ENCODE data around the gene ATF6.

DNA sequence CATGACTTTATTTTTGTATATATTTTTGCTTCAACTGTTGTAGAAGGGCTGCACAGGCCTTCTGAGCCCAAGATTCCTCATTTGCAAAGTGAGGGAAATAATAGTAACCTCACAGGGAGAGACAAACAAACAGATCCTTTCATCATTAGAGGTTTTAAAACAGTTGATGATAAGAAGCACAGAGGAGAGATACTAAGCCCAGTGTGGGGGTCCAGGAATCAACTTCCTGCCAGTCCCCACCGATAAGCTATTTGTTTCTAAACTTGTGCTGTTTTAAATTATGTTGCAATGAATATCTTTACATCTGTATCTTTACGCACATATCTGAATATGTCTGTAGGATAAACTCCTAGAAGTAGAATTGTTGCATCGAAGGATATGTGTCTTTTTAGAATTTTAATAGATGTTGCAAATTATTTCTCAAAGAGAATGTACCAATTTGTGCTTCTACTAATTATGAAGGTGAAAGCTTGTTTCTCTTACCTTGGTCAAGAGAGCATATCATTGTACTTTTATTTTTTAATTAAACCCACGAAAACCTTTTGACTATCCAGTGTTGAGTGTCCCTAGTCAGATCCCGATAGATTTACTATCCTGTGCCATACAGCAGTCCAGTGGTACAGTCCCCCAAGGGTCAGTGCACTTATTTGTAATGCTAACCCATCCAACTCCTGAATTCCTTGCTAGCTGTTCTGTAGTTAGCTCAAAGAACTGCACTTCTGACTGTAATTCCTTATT lies 34.0 kb upstream of the ATF6 start:
- TF ChIP-seq ELF4 (IDR thresholded peaks at IDR 0.05) (no peak), BHLHE40 (IDR thresholded peaks at IDR 0.05; ENCODE audit: borderline replicate concordance) (no peak), ARNT (IDR thresholded peaks at IDR 0.05) (no peak), CTBP1 (IDR thresholded peaks at IDR 0.05; ENCODE audit: borderline replicate concordance) (no peak)
- TF ChIP-seq, protein P1, sequence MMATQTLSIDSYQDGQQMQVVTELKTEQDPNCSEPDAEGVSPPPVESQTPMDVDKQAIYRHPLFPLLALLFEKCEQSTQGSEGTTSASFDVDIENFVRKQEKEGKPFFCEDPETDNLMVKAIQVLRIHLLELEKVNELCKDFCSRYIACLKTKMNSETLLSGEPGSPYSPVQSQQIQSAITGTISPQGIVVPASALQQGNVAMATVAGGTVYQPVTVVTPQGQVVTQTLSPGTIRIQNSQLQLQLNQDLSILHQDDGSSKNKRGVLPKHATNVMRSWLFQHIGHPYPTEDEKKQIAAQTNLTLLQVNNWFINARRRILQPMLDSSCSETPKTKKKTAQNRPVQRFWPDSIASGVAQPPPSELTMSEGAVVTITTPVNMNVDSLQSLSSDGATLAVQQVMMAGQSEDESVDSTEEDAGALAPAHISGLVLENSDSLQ (IDR thresholded peaks at IDR 0.05): no peak

All from HEK293T (cell line).